Measurements from ENCODE around the gene MAT2A.

- TF ChIP-seq CTCF (IDR thresholded peaks at IDR 0.05) (no peak), POLR2A (IDR thresholded peaks at IDR 0.05) (no peak)
Measured at GRCh38 chr2:85550486-85550885, 11.5 kb downstream of the MAT2A start.
